ENCODE results near the gene PICK1. TPM values are rescaled to one million over a fixed set of nuclear protein-coding genes. Genes with fewer than 3 reads are reported as not detected.
A peak's percentile ranks its signal among the peaks of the same experiment; 100 is the strongest.

Gene PICK1
- total RNA-seq: 46.9 and 52.0 TPM in 2 replicates

- DNase-seq (ENCODE audit: low read depth): peak; percentile 90
Measured at GRCh38 chr22:38056969-38057891, at the start of gene PICK1. PICK1 (plus strand) TSS chr22:38057404; CDS start chr22:38057810, 406 bp downstream.

GRCh38 chr22:38009000-38009806 lies 48.0 kb upstream of the PICK1 start:
- DNase-seq (ENCODE audit: low read depth): no peak

- DNase-seq (ENCODE audit: low read depth): no peak
Measured at GRCh38 chr22:38012604-38013072, 44.6 kb upstream of the PICK1 start.

GRCh38 chr22:38014083-38014482 lies 43.1 kb upstream of the PICK1 start:
- DNase-seq (ENCODE audit: low read depth): no peak

- no peak for DNase-seq (ENCODE audit: low read depth)
Measured at GRCh38 chr22:38016182-38017151, 40.7 kb upstream of the PICK1 start.

GRCh38 chr22:38017272-38017920 lies 39.8 kb upstream of the PICK1 start:
- DNase-seq (ENCODE audit: low read depth): peak; percentile 35

- DNase-seq (ENCODE audit: low read depth): no peak
Measured at GRCh38 chr22:38017939-38018885, 39.0 kb upstream of the PICK1 start.

- DNase-seq (ENCODE audit: low read depth): no peak
Measured at GRCh38 chr22:38018938-38019827, 38.0 kb upstream of the PICK1 start.

- no peak for DNase-seq (ENCODE audit: low read depth)
Measured at GRCh38 chr22:38021206-38021605, 36.0 kb upstream of the PICK1 start.

- no peak for DNase-seq (ENCODE audit: low read depth)
Measured at GRCh38 chr22:38023045-38023444, 34.2 kb upstream of the PICK1 start.

GRCh38 chr22:38025514-38025913 lies 31.7 kb upstream of the PICK1 start:
- no peak for DNase-seq (ENCODE audit: low read depth)

- no peak for DNase-seq (ENCODE audit: low read depth)
Measured at GRCh38 chr22:38026130-38027111, 30.8 kb upstream of the PICK1 start.

- DNase-seq (ENCODE audit: low read depth): no peak
Measured at GRCh38 chr22:38027487-38027886, 29.7 kb upstream of the PICK1 start.

- no peak for DNase-seq (ENCODE audit: low read depth)
Measured at GRCh38 chr22:38028344-38029130, 28.7 kb upstream of the PICK1 start.

- no peak for DNase-seq (ENCODE audit: low read depth)
Measured at GRCh38 chr22:38029370-38029769, 27.8 kb upstream of the PICK1 start.

GRCh38 chr22:38029901-38030300 lies 27.3 kb upstream of the PICK1 start:
- DNase-seq (ENCODE audit: low read depth): no peak
